ENCODE data around the gene CDKN1B.

Gene CDKN1B

DNA sequence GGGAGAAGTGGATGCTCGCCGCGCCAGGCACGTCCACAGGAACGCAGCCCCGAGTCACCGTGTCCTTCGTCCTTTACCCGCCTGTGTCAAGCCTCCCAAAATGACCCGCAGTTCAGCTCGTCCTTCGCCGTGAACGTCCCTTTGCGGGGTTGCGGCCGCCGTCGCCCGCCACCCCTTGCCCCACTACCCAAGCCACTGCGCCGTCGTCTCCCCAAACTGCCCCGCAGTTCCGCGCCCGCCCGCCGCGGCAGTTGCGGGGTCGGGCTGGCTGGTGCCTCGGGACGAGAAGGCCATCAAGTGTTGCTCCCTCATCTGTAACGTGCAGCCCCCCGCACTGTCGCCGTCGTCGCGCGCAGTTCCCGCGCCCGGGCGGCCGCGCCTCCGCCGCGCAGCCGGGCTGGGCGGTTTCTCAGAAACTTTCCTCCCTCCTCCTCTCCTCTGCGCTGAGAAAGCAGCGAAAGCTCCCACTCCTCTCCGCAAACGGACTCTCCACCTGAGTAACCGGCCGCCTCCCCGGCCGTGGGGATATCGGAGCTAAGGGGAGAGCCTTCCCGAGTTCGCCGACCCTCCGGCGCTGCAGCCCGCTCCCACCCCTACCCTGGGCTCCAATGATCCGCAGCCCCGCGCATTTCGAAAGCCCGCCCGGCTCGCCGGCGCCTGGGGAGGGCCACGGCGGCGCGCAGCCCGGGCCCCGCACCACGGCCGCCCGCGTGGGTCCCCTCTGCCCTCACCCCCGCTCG is 6.7 kb downstream of the CDKN1B start:
- peak overlapping the region; percentile 86 to 89 for H3K4me3 ChIP-seq (ENCODE audit: low read length in 2 of 2)
- H3K27me3 ChIP-seq (ENCODE audit: control insufficient read depth in 2 of 2, insufficient read depth in 2 of 2, low read length in 2 of 2), result no peaks in the 10 kb centered on the region
- peak overlapping the region; percentile 94 to 99 for H3K9ac ChIP-seq (ENCODE audit: low read depth in 1 of 2, low read length in 2 of 2)
- peaks cover 7 to 21% of the 10 kb centered on the region in 2 donors for H3K36me3 ChIP-seq (ENCODE audit: control insufficient read depth in 2 of 2, insufficient read depth in 2 of 2, low read length in 2 of 2)
- H3K9me3 ChIP-seq (ENCODE audit: control insufficient read depth in 2 of 2, low read length in 2 of 2), result no peaks in the 10 kb centered on the region
- H3K27ac ChIP-seq (ENCODE audit: low read depth in 2 of 2, low read length in 2 of 2), result peak overlapping the region; percentile 97 to 98
- peaks cover 30 to 33% of the 10 kb centered on the region in 2 donors for H3K4me1 ChIP-seq (ENCODE audit: control insufficient read depth in 2 of 2, insufficient read depth in 2 of 2, low read length in 2 of 2)

DNA sequence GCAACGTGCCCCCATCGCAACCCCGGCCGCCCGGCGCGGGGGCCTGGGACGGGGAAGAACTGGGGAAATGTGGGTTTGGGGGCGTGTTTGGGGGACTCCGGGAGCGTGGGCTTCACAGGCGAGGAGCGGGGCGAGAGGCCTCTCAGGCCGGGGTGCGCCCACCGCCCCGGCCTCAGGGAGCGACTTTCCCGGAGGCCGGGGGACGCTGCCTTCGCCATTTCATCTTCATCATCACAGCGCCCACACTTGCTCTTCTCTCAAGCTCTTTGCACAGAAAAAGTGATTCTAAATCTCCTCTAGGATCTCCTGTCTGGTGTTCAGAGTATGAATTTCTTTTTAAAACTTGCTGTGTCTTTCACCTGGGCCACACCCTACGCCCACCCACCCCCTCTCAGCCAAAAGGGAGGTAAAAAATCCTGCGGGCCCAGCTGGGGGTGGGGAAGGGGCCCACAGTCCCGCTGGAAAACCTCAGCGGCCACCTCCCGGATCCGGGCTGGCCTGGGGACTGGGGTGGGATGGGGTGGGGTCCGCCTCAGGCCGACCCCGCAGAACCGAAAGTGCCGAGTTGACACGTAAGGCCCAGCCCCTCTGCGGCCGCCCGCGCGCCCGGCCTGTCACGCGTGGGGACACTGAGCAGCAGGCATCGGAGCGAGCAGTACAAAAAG is 7.4 kb downstream of the CDKN1B start:
- no peaks in the 10 kb centered on the region for H3K9me3 ChIP-seq (ENCODE audit: control insufficient read depth in 2 of 2, low read length in 2 of 2)
- peak overlapping the region; percentile 97 to 98 for H3K27ac ChIP-seq (ENCODE audit: low read depth in 2 of 2, low read length in 2 of 2)
- H3K27me3 ChIP-seq (ENCODE audit: control insufficient read depth in 2 of 2, insufficient read depth in 2 of 2, low read length in 2 of 2), result no peaks in the 10 kb centered on the region
- peak overlapping the region; percentile 86 to 89 for H3K4me3 ChIP-seq (ENCODE audit: low read length in 2 of 2)
- H3K4me1 ChIP-seq (ENCODE audit: control insufficient read depth in 2 of 2, insufficient read depth in 2 of 2, low read length in 2 of 2), result peaks cover 24 to 33% of the 10 kb centered on the region in 2 donors
- H3K9ac ChIP-seq (ENCODE audit: low read depth in 1 of 2, low read length in 2 of 2), result peak overlapping the region; percentile 94 to 99
- peaks cover under 1 to 15% of the 10 kb centered on the region in 2 donors for H3K36me3 ChIP-seq (ENCODE audit: control insufficient read depth in 2 of 2, insufficient read depth in 2 of 2, low read length in 2 of 2)

DNA sequence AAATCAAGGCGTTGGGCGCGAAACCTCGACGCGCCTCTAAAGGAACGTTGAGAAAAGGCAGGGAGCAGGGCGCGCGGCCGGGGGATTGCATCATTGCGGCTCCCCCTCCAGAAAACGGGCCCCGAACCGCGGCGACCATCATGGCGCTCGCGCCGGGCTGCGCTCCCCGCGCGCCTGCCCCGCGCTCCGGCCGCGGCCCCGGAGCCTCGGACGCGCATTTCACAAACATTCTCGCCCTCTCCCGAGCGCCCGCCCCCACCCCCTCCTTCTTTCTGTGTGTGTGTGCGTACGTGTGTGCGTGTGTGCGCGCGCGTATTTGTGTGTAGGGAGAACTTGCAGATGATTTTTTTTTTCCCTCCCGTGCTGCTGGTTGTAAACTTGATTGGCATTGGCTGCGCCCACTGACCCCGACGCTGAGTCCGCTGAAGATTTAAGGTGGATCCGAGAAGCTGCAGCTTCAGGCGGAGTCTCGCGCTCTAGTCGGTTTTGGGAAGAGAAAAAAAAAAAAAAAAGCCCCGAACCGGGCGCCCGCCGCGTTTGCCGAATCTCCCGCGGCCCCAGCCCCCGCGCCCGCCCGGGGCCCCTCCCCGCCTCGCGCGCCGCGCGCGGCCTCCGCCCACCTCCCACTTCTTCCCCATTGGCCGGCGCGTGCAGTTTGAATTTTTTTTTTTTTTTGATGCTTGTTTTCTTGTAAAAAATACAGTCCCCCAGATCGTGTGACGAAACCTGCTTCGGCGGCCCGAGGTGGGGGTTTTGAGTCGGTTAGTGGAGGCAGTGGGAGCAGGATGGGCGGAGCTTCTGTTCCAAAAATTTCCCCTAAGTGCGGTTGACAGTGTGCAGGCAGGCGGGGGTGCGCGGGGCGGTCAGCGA is 8.2 kb downstream of the CDKN1B start:
- Histone ChIP-seq H3K9me3 (ENCODE audit: control insufficient read depth in 2 of 2, low read length in 2 of 2) (no peaks in the 10 kb centered on the region), H3K36me3 (ENCODE audit: control insufficient read depth in 2 of 2, insufficient read depth in 2 of 2, low read length in 2 of 2) (peaks cover 0 to 8% of the 10 kb centered on the region in 2 donors), H3K9ac (ENCODE audit: low read depth in 1 of 2, low read length in 2 of 2) (peak overlapping the region; percentile 94 to 99), H3K27ac (ENCODE audit: low read depth in 2 of 2, low read length in 2 of 2) (peak overlapping the region; percentile 97 to 98), H3K27me3 (ENCODE audit: control insufficient read depth in 2 of 2, insufficient read depth in 2 of 2, low read length in 2 of 2) (no peaks in the 10 kb centered on the region), H3K4me1 (ENCODE audit: control insufficient read depth in 2 of 2, insufficient read depth in 2 of 2, low read length in 2 of 2) (peaks cover 20 to 28% of the 10 kb centered on the region in 2 donors), H3K4me3 (ENCODE audit: low read length in 2 of 2) (peak overlapping the region; percentile 86 to 89)

DNA sequence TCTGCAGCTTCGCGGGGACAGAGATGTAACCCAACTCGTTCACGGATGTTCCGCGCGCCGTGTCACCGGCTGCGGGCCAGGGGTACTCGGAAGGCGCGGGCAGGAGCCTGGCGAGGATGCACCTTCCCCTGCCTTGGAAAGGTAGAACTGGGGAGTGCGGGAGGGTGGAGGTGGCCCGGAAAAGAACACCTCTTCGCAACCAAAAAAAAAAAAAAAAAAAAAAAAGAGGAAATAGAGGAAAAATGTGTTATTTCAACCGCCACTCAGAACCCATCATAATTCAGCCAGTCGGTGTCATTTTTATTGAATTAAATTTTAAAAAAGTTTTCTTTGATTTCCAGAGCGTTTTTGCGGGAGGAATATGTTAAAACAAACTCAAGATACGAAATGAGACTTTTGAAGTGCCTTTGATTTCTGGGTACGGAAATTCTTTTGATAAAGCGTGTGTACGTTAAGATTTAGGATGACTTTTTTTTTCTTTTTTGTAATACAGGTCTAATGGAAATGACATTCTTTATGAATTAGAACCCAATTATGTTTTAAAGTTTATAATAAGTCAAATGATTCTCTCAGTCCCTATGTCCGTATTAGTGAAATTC is 8.9 kb downstream of the CDKN1B start:
- peak overlapping the region; percentile 87 to 99 for H3K9ac ChIP-seq (ENCODE audit: low read depth in 1 of 2, low read length in 2 of 2)
- H3K27me3 ChIP-seq (ENCODE audit: control insufficient read depth in 2 of 2, insufficient read depth in 2 of 2, low read length in 2 of 2), result no peaks in the 10 kb centered on the region
- peaks cover 0 to 3% of the 10 kb centered on the region in 2 donors for H3K36me3 ChIP-seq (ENCODE audit: control insufficient read depth in 2 of 2, insufficient read depth in 2 of 2, low read length in 2 of 2)
- peak overlapping the region; percentile 97 to 98 for H3K27ac ChIP-seq (ENCODE audit: low read depth in 2 of 2, low read length in 2 of 2)
- peaks cover 15 to 22% of the 10 kb centered on the region in 2 donors for H3K4me1 ChIP-seq (ENCODE audit: control insufficient read depth in 2 of 2, insufficient read depth in 2 of 2, low read length in 2 of 2)
- no peaks in the 10 kb centered on the region for H3K9me3 ChIP-seq (ENCODE audit: control insufficient read depth in 2 of 2, low read length in 2 of 2)
- H3K4me3 ChIP-seq (ENCODE audit: low read length in 2 of 2), result peak overlapping the region; percentile 86 to 89

DNA sequence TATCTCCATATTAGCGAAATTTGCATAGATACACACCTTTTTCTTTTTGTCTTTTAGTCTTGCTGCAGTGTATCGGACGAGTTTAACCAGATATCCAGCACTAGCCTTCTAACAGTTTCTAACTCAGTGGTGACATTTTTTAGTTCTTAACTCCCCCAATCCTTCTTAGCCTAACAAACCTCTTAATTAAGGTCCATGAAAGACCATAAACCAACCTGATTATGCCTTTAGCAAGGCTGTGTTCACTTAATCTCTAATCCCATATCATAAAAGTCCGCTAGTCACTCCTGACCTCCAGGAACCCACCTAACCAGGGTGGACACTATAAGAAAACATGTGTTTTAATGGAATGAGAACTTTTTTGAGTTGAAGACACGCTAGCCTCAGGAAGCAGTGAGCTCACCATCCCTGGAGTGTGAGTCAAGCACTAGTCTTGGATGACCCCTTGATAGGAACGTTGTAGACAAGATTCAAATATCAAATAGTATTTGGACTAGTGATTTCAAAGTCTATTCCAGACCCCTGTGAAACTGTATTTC is 9.5 kb downstream of the CDKN1B start:
- no peaks in the 10 kb centered on the region for H3K9me3 ChIP-seq (ENCODE audit: control insufficient read depth in 2 of 2, low read length in 2 of 2)
- peaks cover 0 to 3% of the 10 kb centered on the region in 2 donors for H3K36me3 ChIP-seq (ENCODE audit: control insufficient read depth in 2 of 2, insufficient read depth in 2 of 2, low read length in 2 of 2)
- H3K9ac ChIP-seq (ENCODE audit: low read depth in 1 of 2, low read length in 2 of 2), result peak overlapping the region; percentile 61 to 99
- no peaks in the 10 kb centered on the region for H3K27me3 ChIP-seq (ENCODE audit: control insufficient read depth in 2 of 2, insufficient read depth in 2 of 2, low read length in 2 of 2)
- H3K4me1 ChIP-seq (ENCODE audit: control insufficient read depth in 2 of 2, insufficient read depth in 2 of 2, low read length in 2 of 2), result peaks cover 13 to 18% of the 10 kb centered on the region in 2 donors
- H3K4me3 ChIP-seq (ENCODE audit: low read length in 2 of 2), result peak overlapping the region; percentile 86 to 89
- H3K27ac ChIP-seq (ENCODE audit: low read depth in 2 of 2, low read length in 2 of 2), result peak overlapping the region; percentile 97 to 98

DNA sequence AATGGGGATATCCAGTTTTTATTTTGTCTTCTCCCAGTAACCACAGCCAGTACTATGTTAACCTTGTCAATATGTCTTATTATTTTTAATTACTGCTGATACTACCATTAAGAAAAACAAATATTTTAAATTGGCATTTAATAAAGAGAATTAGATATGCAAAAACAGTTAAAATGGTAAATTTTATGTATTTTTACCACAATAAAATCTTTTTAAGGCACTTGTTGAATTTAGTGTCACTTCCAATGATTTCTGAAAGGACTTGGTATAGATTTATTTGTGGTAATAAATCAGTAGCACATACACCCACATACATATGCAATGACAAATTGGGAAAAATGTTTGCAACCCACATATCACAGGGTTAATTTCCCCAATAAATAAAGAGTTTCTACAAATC is 14.0 kb downstream of the CDKN1B start:
- Histone ChIP-seq H3K27ac (ENCODE audit: low read depth in 2 of 2, low read length in 2 of 2) (no peak overlapping the region), H3K4me1 (ENCODE audit: control insufficient read depth in 2 of 2, insufficient read depth in 2 of 2, low read length in 2 of 2) (peaks cover 7 to 22% of the 10 kb centered on the region in 2 donors), H3K9ac (ENCODE audit: low read depth in 1 of 2, low read length in 2 of 2) (no peak overlapping the region), H3K9me3 (ENCODE audit: control insufficient read depth in 2 of 2, low read length in 2 of 2) (no peaks in the 10 kb centered on the region), H3K4me3 (ENCODE audit: low read length in 2 of 2) (no peak overlapping the region), H3K27me3 (ENCODE audit: control insufficient read depth in 2 of 2, insufficient read depth in 2 of 2, low read length in 2 of 2) (no peaks in the 10 kb centered on the region), H3K36me3 (ENCODE audit: control insufficient read depth in 2 of 2, insufficient read depth in 2 of 2, low read length in 2 of 2) (no peaks in the 10 kb centered on the region)

DNA sequence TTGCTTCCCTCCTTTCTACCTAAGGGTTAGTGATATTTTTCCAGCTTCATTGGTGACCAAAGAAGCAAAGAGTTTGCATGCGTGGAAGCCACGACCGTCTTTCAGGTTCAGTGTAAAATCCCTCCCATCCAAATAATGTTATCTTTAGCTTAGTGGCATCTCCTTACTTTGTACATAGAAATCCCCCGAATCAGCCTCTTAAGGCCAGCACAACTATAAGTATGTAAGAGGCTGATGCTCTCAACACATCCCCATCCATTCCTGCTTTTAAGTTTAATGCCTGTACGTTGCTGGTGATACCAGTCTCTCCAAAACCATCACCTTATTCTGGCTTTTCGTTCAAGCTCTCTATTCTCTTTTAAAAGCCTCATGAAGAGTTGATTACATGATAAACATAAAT is 14.6 kb downstream of the CDKN1B start:
- Histone ChIP-seq H3K36me3 (ENCODE audit: control insufficient read depth in 2 of 2, insufficient read depth in 2 of 2, low read length in 2 of 2) (no peaks in the 10 kb centered on the region), H3K9me3 (ENCODE audit: control insufficient read depth in 2 of 2, low read length in 2 of 2) (no peaks in the 10 kb centered on the region), H3K27me3 (ENCODE audit: control insufficient read depth in 2 of 2, insufficient read depth in 2 of 2, low read length in 2 of 2) (no peaks in the 10 kb centered on the region), H3K27ac (ENCODE audit: low read depth in 2 of 2, low read length in 2 of 2) (no peak overlapping the region), H3K4me1 (ENCODE audit: control insufficient read depth in 2 of 2, insufficient read depth in 2 of 2, low read length in 2 of 2) (peaks cover 2 to 20% of the 10 kb centered on the region in 2 donors), H3K4me3 (ENCODE audit: low read length in 2 of 2) (no peak overlapping the region), H3K9ac (ENCODE audit: low read depth in 1 of 2, low read length in 2 of 2) (no peak overlapping the region)

DNA sequence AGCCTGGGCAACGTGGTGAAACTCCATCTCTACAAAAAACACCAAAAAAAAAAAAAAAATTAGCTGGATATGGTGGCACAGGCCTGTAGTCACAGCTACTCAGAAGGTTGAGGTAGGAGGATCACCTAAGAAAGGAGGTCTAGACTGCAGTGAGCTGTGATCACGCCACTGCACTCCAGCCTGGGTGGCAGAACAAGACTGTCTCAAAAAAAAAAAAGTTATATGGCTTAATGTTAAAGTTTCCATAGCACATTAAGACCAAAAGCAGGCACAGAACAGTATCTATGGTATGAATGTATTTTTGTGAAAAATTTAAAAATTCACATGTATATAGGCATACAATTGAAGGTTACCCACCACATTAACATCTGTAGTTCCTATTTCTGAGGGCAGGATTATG is 15.9 kb downstream of the CDKN1B start:
- peaks cover 0 to 20% of the 10 kb centered on the region in 2 donors for H3K4me1 ChIP-seq (ENCODE audit: control insufficient read depth in 2 of 2, insufficient read depth in 2 of 2, low read length in 2 of 2)
- H3K4me3 ChIP-seq (ENCODE audit: low read length in 2 of 2), result no peak overlapping the region
- H3K9ac ChIP-seq (ENCODE audit: low read depth in 1 of 2, low read length in 2 of 2), result no peak overlapping the region
- H3K36me3 ChIP-seq (ENCODE audit: control insufficient read depth in 2 of 2, insufficient read depth in 2 of 2, low read length in 2 of 2), result no peaks in the 10 kb centered on the region
- H3K9me3 ChIP-seq (ENCODE audit: control insufficient read depth in 2 of 2, low read length in 2 of 2), result no peaks in the 10 kb centered on the region
- H3K27ac ChIP-seq (ENCODE audit: low read depth in 2 of 2, low read length in 2 of 2), result no peak overlapping the region
- H3K27me3 ChIP-seq (ENCODE audit: control insufficient read depth in 2 of 2, insufficient read depth in 2 of 2, low read length in 2 of 2), result no peaks in the 10 kb centered on the region

DNA sequence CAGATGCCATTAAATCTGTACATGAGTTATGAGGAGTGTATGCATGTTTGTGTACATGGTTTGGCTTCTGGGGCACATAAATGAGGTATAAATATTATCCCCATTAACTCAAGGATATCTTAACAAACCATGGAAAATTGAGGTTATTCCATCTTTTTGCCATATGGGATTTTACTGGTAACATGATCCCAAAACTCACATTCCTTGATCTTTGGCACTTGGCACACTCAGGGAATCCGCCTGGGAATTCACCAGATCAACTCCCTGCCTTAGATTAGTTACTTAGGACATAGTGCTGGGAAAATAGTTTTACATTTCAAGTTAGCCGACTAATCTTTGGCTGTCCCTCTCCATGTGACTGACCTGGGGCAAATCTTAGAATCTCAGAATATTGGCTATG is 16.9 kb downstream of the CDKN1B start:
- Histone ChIP-seq H3K4me1 (ENCODE audit: control insufficient read depth in 2 of 2, insufficient read depth in 2 of 2, low read length in 2 of 2) (peaks cover 0 to 20% of the 10 kb centered on the region in 2 donors), H3K27me3 (ENCODE audit: control insufficient read depth in 2 of 2, insufficient read depth in 2 of 2, low read length in 2 of 2) (no peaks in the 10 kb centered on the region), H3K9ac (ENCODE audit: low read depth in 1 of 2, low read length in 2 of 2) (peak overlapping the region in 1 of 2 donors; percentile 65), H3K36me3 (ENCODE audit: control insufficient read depth in 2 of 2, insufficient read depth in 2 of 2, low read length in 2 of 2) (no peaks in the 10 kb centered on the region), H3K4me3 (ENCODE audit: low read length in 2 of 2) (peak overlapping the region in 1 of 2 donors; percentile 26), H3K9me3 (ENCODE audit: control insufficient read depth in 2 of 2, low read length in 2 of 2) (no peaks in the 10 kb centered on the region), H3K27ac (ENCODE audit: low read depth in 2 of 2, low read length in 2 of 2) (peak overlapping the region; percentile 18 to 62)

Measured in mucosa of rectum (tissue), 2 donors.